Erythroblast (primary cell): ENCODE data around the gene HFM1.
A peak's percentile ranks its signal among the peaks of the same experiment; 100 is the strongest.
"Not testable (repeated sequence)": the region's sequence is repeated elsewhere in the genome, so short reads cannot be mapped to it uniquely, and the experiment has no call there.

ENCODE experiments used
- DNase-seq, 2 experiments: peaks; one replicate each; lab custom pipeline; 2025; lab: John Stamatoyannopoulos, UW
- GATA1 ChIP-seq: IDR thresholded peaks from 2 replicates; pipeline ENCODE4 v1.6.1; 2011; ENCODE audit warnings: low read depth, mild to moderate bottlenecking, control low read depth, low read length, moderate library complexity
- POLR2A ChIP-seq: IDR thresholded peaks from 2 replicates; pipeline ENCODE4 v1.6.1; 2011; ENCODE audit warnings: mild to moderate bottlenecking, low read length

Gene HFM1

GRCh38 chr1:91402023-91402422 lies 2.6 kb downstream of the HFM1 start:
- TF ChIP-seq POLR2A (no peak), GATA1 (no peak)
- DNase-seq: peak; percentile 3 to 18

GRCh38 chr1:91400133-91400725 lies 4.4 kb downstream of the HFM1 start:
- DNase-seq: no peak
- TF ChIP-seq GATA1: no peak
- no peak for TF ChIP-seq POLR2A

GRCh38 chr1:91398291-91398690 lies 6.3 kb downstream of the HFM1 start:
- TF ChIP-seq GATA1 (no peak), POLR2A (no peak)
- DNase-seq: no peak

GRCh38 chr1:91397605-91398004 lies 7.0 kb downstream of the HFM1 start:
- TF ChIP-seq GATA1: no peak
- no peak for TF ChIP-seq POLR2A
- no peak for DNase-seq

GRCh38 chr1:91393042-91393441 lies 11.6 kb downstream of the HFM1 start:
- no peak for TF ChIP-seq GATA1
- no peak for TF ChIP-seq POLR2A
- no peak for DNase-seq

- TF ChIP-seq GATA1: no peak
- DNase-seq: no peak
These were observed 18.5 kb downstream of the HFM1 start for GRCh38 chr1:91386109-91386508.

- TF ChIP-seq POLR2A (no peak), GATA1 (no peak)
- DNase-seq: no peak
These were observed 21.2 kb downstream of the HFM1 start for GRCh38 chr1:91383456-91383855.

GRCh38 chr1:91381844-91382243 lies 22.8 kb downstream of the HFM1 start:
- no peak for TF ChIP-seq GATA1
- TF ChIP-seq POLR2A: no peak
- no peak for DNase-seq

GRCh38 chr1:91374086-91374485 lies 30.6 kb downstream of the HFM1 start:
- TF ChIP-seq POLR2A (no peak), GATA1 (no peak)
- no peak for DNase-seq

GRCh38 chr1:91372230-91372629 lies 32.4 kb downstream of the HFM1 start:
- DNase-seq: not testable (repeated sequence)

GRCh38 chr1:91349524-91349923 lies 55.1 kb downstream of the HFM1 start:
- no peak for TF ChIP-seq GATA1
- no peak for TF ChIP-seq POLR2A
- peak; percentile 6 to 30 for DNase-seq

GRCh38 chr1:91346824-91347223 lies 57.8 kb downstream of the HFM1 start:
- no peak for DNase-seq
- TF ChIP-seq GATA1 (no peak), POLR2A (no peak)

- TF ChIP-seq GATA1 (no peak), POLR2A (no peak)
- DNase-seq: no peak
These were observed 59.1 kb downstream of the HFM1 start for GRCh38 chr1:91345395-91346005.

GRCh38 chr1:91338501-91338900 lies 66.1 kb downstream of the HFM1 start:
- no peak for DNase-seq

GRCh38 chr1:91335603-91336002 lies 69.0 kb downstream of the HFM1 start:
- no peak for DNase-seq
- no peak for TF ChIP-seq POLR2A
- TF ChIP-seq GATA1: no peak

More at GRCh38 chr1:91338501-91338900, 66.1 kb downstream of the HFM1 start:
- TF ChIP-seq GATA1 (no peak), POLR2A (no peak)

- no peak for TF ChIP-seq GATA1
- no peak for TF ChIP-seq POLR2A
- DNase-seq: no peak
These were observed 69.8 kb downstream of the HFM1 start for GRCh38 chr1:91334856-91335255.
